GM23248 (cell line): ENCODE results near the gene LIMS2. TPM values are rescaled to one million over a fixed set of nuclear protein-coding genes. Genes with fewer than 3 reads are reported as not detected.

Experiments used
- DNase-seq: peaks from one replicate; pipeline ENCODE4 v3.0.0-alpha.2; 2015
- H2AFZ ChIP-seq: fragments of 200-600 bp; sonication (generic); 2 replicates; pipeline ENCODE4 v1.6.1; 2016; ENCODE audit warnings: antibody characterized with exemption
- H3F3A ChIP-seq: fragments of 200-600 bp; sonication (generic); 2 replicates; pipeline ENCODE4 v1.6.1; 2016; ENCODE audit warnings: mild to moderate bottlenecking, antibody characterized with exemption, mixed run types; ENCODE audit not compliant: insufficient read depth
- H3K27ac ChIP-seq: fragments of 200-600 bp; sonication (generic); 2 replicates; pipeline ENCODE4 v1.5.1; 2016; ENCODE audit warnings: mild to moderate bottlenecking
- H3K27me3 ChIP-seq: fragments of 200-600 bp; sonication (generic); replicated peaks from 2 replicates; pipeline ENCODE4 v1.6.1; 2016; ENCODE audit warnings: mild to moderate bottlenecking; ENCODE audit not compliant: insufficient read depth
- H3K36me3 ChIP-seq: fragments of 200-600 bp; sonication (generic); 2 replicates; pipeline ENCODE4 v1.6.1; 2016; ENCODE audit warnings: low read depth, mild to moderate bottlenecking
- H3K4me1 ChIP-seq: fragments of 200-600 bp; sonication (generic); 2 replicates; pipeline ENCODE4 v1.6.1; 2016; ENCODE audit warnings: mild to moderate bottlenecking; ENCODE audit not compliant: insufficient read depth
- H3K4me2 ChIP-seq: fragments of 200-600 bp; sonication (generic); one replicate; pipeline ENCODE4 v1.6.1; 2016; ENCODE audit warnings: mild to moderate bottlenecking; ENCODE audit not compliant: unreplicated experiment
- H3K4me3 ChIP-seq: fragments of 200-600 bp; sonication (generic); 2 replicates; pipeline ENCODE4 v1.5.1; 2016; ENCODE audit warnings: mild to moderate bottlenecking
- H3K79me2 ChIP-seq: fragments of 200-600 bp; sonication (generic); 2 replicates; pipeline ENCODE4 v1.6.1; 2016; ENCODE audit warnings: mild to moderate bottlenecking; ENCODE audit not compliant: insufficient read depth
- H3K9ac ChIP-seq: fragments of 200-600 bp; sonication (generic); 2 replicates; pipeline ENCODE4 v1.6.1; 2016; ENCODE audit warnings: mild to moderate bottlenecking
- H3K9me2 ChIP-seq: fragments of 200-600 bp; sonication (generic); 2 replicates; pipeline ENCODE4 v1.6.1; 2016; ENCODE audit warnings: mixed run types, mild to moderate bottlenecking, moderate library complexity; ENCODE audit not compliant: insufficient read depth
- H3K9me3 ChIP-seq: fragments of 200-600 bp; sonication (generic); one replicate; pipeline ENCODE4 v1.6.1; 2017; ENCODE audit warnings: low read depth
- H4K20me1 ChIP-seq: fragments of 200-600 bp; sonication (generic); 2 replicates; pipeline ENCODE4 v1.6.0; 2016; ENCODE audit not compliant: insufficient read depth
- EZH2 ChIP-seq: fragments of 200-600 bp; sonication (generic); IDR thresholded peaks from 2 replicates; pipeline ENCODE4 v1.6.1; 2018; ENCODE audit warnings: antibody characterized with exemption, mild to moderate bottlenecking; ENCODE audit not compliant: insufficient read depth, poor library complexity, severe bottlenecking
- EZH2phosphoT487 ChIP-seq: fragments of 200-600 bp; sonication (generic); IDR thresholded peaks from 2 replicates; pipeline ENCODE4 v1.6.1; 2018; ENCODE audit warnings: antibody characterized with exemption, moderate library complexity, mild to moderate bottlenecking, low read depth; ENCODE audit not compliant: insufficient read depth
- WGBS, 2 experiments: methylation state at CpG; one replicate each; pipeline ENCODE4 v1.1.6; 2015 to 2017; ENCODE audit warnings: low lambda C conversion rate in 2 of 2, low coverage in 1 of 2; ENCODE audit errors: missing lambda C conversion rate in 2 of 2; 5-methylcytosine and 5-hydroxymethylcytosine counted together
- in situ Hi-C: fragments of 300-500 bp; cut with MboI; formaldehyde crosslinking; loops from 2 replicates; pipeline ENCODE4 v1.15.0; 2020
- polyA plus RNA-seq: library from polyadenylated mRNA; unstranded; fragments of >200 nt; fragmentation: Nextera tagmentation; extraction: Ambion mirVana; gene quantifications from 2 replicates; pipeline ENCODE4 v1.2.1, GENCODE V29; 2016
- total RNA-seq: library from RNA; depleted of rRNA; stranded (reverse); fragments of >200 nt; shearing (Covaris generic); gene quantifications from 2 replicates; pipeline ENCODE4 v1.2.3, GENCODE V29; 2014

LIMS2 gene
- total and polyA plus RNA-seq, 2 experiments from 2014 or later, result 7.2 to 30.4 TPM

GRCh38 chr2:127654838-127655175, 20.5 kb downstream of the LIMS2 start:
- Histone ChIP-seq H3K9me2 (no peaks in the 10 kb centered on the region), H3K9ac (no peak overlapping the region), H3K9me3 (no peaks in the 10 kb centered on the region), H3K4me2 (no peak overlapping the region), H3K79me2 (no peaks in the 10 kb centered on the region), H4K20me1 (no peaks in the 10 kb centered on the region), H3K27me3 (no peaks in the 10 kb centered on the region), H2AFZ (no peak overlapping the region), H3K4me3 (no peak overlapping the region), H3K36me3 (no peaks in the 10 kb centered on the region), H3F3A (no peaks in the 10 kb centered on the region), H3K27ac (no peak overlapping the region), H3K4me1 (no peaks in the 10 kb centered on the region)
- TF ChIP-seq EZH2phosphoT487, result no peak
- TF ChIP-seq EZH2, result no peak
- DNase-seq, result no peak
- in situ Hi-C loops, result no loop called here
- WGBS, 2 experiments, result 78 to 81% methylated on average over 8 of the region's 8 CpGs

- H3K9me2 ChIP-seq, result no peaks in the 10 kb centered on the region
- H3K79me2 ChIP-seq, result no peaks in the 10 kb centered on the region
- TF ChIP-seq EZH2phosphoT487 (no peak), EZH2 (no peak)
- WGBS, 2 experiments, result 84 to 86% methylated on average over 16 to 23 of the region's 24 CpGs
- no peak overlapping the region for H3K4me3 ChIP-seq
- no peak overlapping the region for H3K4me2 ChIP-seq
- H3K27me3 ChIP-seq, result no peaks in the 10 kb centered on the region
- H4K20me1 ChIP-seq, result no peaks in the 10 kb centered on the region
- in situ Hi-C loops, result no loop called here
- H3K9ac ChIP-seq, result no peak overlapping the region
- H2AFZ ChIP-seq, result no peak overlapping the region
- no peaks in the 10 kb centered on the region for H3F3A ChIP-seq
- DNase-seq, result no peak
- H3K4me1 ChIP-seq, result no peaks in the 10 kb centered on the region
- H3K9me3 ChIP-seq, result no peaks in the 10 kb centered on the region
- no peak overlapping the region for H3K27ac ChIP-seq
- H3K36me3 ChIP-seq, result no peaks in the 10 kb centered on the region
Observed at GRCh38 chr2:127654084-127654837, 21.1 kb downstream of the LIMS2 start.

DNA sequence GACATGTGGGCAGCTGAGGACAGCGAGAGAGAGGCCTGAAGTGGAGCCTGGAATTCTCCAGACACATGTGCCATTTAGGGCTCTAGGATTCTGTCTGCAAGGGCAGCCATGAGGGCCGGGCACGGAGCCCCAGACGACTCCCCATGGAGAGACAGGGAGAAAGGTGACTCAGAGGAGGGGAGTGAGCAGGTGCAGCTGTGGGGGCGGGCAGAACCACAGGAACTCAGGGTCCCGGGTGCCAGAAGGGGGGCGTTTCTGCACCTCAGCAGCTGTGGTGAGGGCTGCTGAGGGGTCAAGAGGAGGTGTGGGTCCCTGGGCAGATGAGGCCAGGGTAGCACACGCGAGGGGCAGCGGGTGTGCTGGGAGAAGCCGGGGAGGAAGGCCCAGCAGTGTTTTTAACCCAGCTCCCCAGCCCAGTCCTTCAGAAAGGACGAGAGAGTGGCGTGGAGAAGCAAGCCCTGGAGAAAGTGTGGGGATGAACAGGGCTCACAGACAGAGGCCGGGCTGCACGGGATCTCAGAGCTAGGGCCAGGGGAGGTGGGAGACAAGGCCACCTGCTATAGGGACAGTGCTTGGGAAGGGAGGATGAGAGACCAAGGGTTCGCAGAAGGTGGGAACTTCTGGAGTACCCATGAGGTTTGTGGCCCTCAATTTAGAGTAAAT, 21.8 kb downstream of the LIMS2 start:
- H3K27ac ChIP-seq, result no peak overlapping the region
- no peaks in the 10 kb centered on the region for H3F3A ChIP-seq
- in situ Hi-C loops, result no loop called here
- DNase-seq, result no peak
- H3K4me3 ChIP-seq, result no peak overlapping the region
- no peak overlapping the region for H3K9ac ChIP-seq
- no peak overlapping the region for H3K4me2 ChIP-seq
- H3K79me2 ChIP-seq, result no peaks in the 10 kb centered on the region
- 79 to 83% methylated on average over 16 of the region's 16 CpGs for WGBS, 2 experiments
- no peaks in the 10 kb centered on the region for H3K9me3 ChIP-seq
- no peaks in the 10 kb centered on the region for H3K36me3 ChIP-seq
- no peaks in the 10 kb centered on the region for H3K27me3 ChIP-seq
- H4K20me1 ChIP-seq, result no peaks in the 10 kb centered on the region
- no peak for TF ChIP-seq EZH2
- TF ChIP-seq EZH2phosphoT487, result no peak
- no peaks in the 10 kb centered on the region for H3K9me2 ChIP-seq
- H2AFZ ChIP-seq, result no peak overlapping the region
- no peaks in the 10 kb centered on the region for H3K4me1 ChIP-seq

GRCh38 chr2:127652786-127653357, 22.5 kb downstream of the LIMS2 start:
- Histone ChIP-seq H3K9me2 (no peaks in the 10 kb centered on the region), H4K20me1 (no peaks in the 10 kb centered on the region), H3K4me1 (no peaks in the 10 kb centered on the region), H3F3A (no peaks in the 10 kb centered on the region), H3K9ac (no peak overlapping the region), H2AFZ (no peak overlapping the region), H3K4me3 (no peak overlapping the region), H3K79me2 (no peaks in the 10 kb centered on the region), H3K4me2 (no peak overlapping the region), H3K9me3 (no peaks in the 10 kb centered on the region), H3K36me3 (no peaks in the 10 kb centered on the region), H3K27me3 (no peaks in the 10 kb centered on the region), H3K27ac (no peak overlapping the region)
- no peak for TF ChIP-seq EZH2
- TF ChIP-seq EZH2phosphoT487, result no peak
- 78 to 80% methylated on average over 25 of the region's 25 CpGs for WGBS, 2 experiments
- DNase-seq, result no peak
- in situ Hi-C loops, result no loop called here
